Panc1 (cell line): ENCODE measurements around the gene NUP93. TPM values are rescaled to one million over a fixed set of nuclear protein-coding genes. Genes with fewer than 3 reads are reported as not detected.

Experiments used
- ATAC-seq: fragments of 200-7000 bp; cut with Tn5 transposase; 2 replicates; pipeline ENCODE4 v1.9.1; 2020; ENCODE audit warnings: mild to moderate bottlenecking, moderate library complexity
- BruUV-seq: library from RNA; stranded (reverse); fragments of 400-500 nt; replicated peaks from 2 replicates; lab custom pipeline; 2021; lab: Mats Ljungman, UMichigan
- CTCF ChIA-PET: fragments of 300-600 bp; sonication (Branson Sonifier 250); formaldehyde crosslinking; loops from one replicate; lab custom pipeline; 2022; ENCODE audit warnings: antibody characterized with exemption; lab: Charles Lee
- POLR2A ChIA-PET: fragments of 300-600 bp; sonication (Branson Sonifier 250); formaldehyde crosslinking; loops from one replicate; lab custom pipeline; 2022; ENCODE audit warnings: antibody characterized with exemption; lab: Charles Lee
- DNase-seq: peaks from one replicate; pipeline ENCODE4 v3.0.0-alpha.2; 2010; ENCODE audit warnings: low read depth, low spot score
- H3K27ac ChIP-seq: 2 replicates; pipeline ENCODE4 v1.5.1; 2011; ENCODE audit warnings: mild to moderate bottlenecking, low read length, inconsistent platforms
- H3K27me3 ChIP-seq: fragments of 200-500 bp; sonication (Bioruptor generic); 2 replicates; pipeline ENCODE4 v1.6.0; 2014; ENCODE audit warnings: low read length, inconsistent platforms; ENCODE audit not compliant: control insufficient read depth, insufficient read depth
- H3K36me3 ChIP-seq: fragments of 200-500 bp; sonication (Bioruptor generic); 2 replicates; pipeline ENCODE4 v1.5.1; 2014; ENCODE audit warnings: inconsistent platforms, mild to moderate bottlenecking, low read length, moderate library complexity; ENCODE audit not compliant: control insufficient read depth, insufficient read depth
- H3K4me1 ChIP-seq: 2 replicates; pipeline ENCODE4 v1.5.1; 2011; ENCODE audit warnings: inconsistent platforms, mild to moderate bottlenecking, low read length, moderate library complexity; ENCODE audit not compliant: control insufficient read depth, insufficient read depth
- H3K4me3 ChIP-seq, 2 experiments: 2 replicates each; pipeline ENCODE4 v1.5.1; 2011 to 2012; ENCODE audit warnings: low read depth in 2 of 2, low read length in 2 of 2, mild to moderate bottlenecking in 2 of 2, inconsistent platforms in 1 of 2, moderate library complexity in 1 of 2
- H3K9me3 ChIP-seq: fragments of 200-500 bp; sonication (Bioruptor generic); 2 replicates; pipeline ENCODE4 v1.5.1; 2014; ENCODE audit warnings: low read depth, mild to moderate bottlenecking, inconsistent platforms, low read length, moderate library complexity; ENCODE audit not compliant: control insufficient read depth, insufficient read depth
- CTCF ChIP-seq: fragments of 450-650 bp; IDR thresholded peaks from 2 replicates; pipeline ENCODE4 v1.5.1; 2017; ENCODE audit warnings: mild to moderate bottlenecking
- POLR2AphosphoS5 ChIP-seq: IDR thresholded peaks from 2 replicates; pipeline ENCODE4 v1.6.1; 2012; ENCODE audit warnings: mild to moderate bottlenecking, low read depth, low read length, moderate library complexity
- SIN3A ChIP-seq: IDR thresholded peaks from 2 replicates; pipeline ENCODE4 v1.6.1; 2012; ENCODE audit warnings: low read depth, mild to moderate bottlenecking, low read length, moderate library complexity, borderline replicate concordance; ENCODE audit not compliant: insufficient read depth
- TCF7L2 ChIP-seq: IDR thresholded peaks from 2 replicates; pipeline ENCODE4 v1.6.1; 2011; ENCODE audit warnings: mild to moderate bottlenecking, low read depth, low read length, inconsistent platforms
- in situ Hi-C: cut with HindIII; loops from 2 replicates; pipeline ENCODE4 v1.10.0; 2016; ENCODE audit warnings: low sequenced_read_pairs, low pct_unique_long_range_greater_than_20kb
- intact Hi-C: fragments of 100-400 bp; cut with micrococcal nuclease; formaldehyde crosslinking; loops from one replicate; pipeline ENCODE4 v1.10.0; 2022; ENCODE audit not compliant: unreplicated experiment
- total RNA-seq: library from RNA; stranded (reverse); gene quantifications from one replicate; pipeline ENCODE4 v1.2.1, GENCODE V29; 2021; ENCODE audit not compliant: unreplicated experiment
- TF ChIP-seq, protein P1 (sequence below), 2 experiments: IDR thresholded peaks; 2 replicates each; pipeline ENCODE4 v1.6.1; 2011 to 2012; ENCODE audit warnings: low read depth in 2 of 2, control low read depth in 1 of 2, low read length in 1 of 2, mild to moderate bottlenecking in 1 of 2, moderate library complexity in 1 of 2; ENCODE audit not compliant: insufficient read depth in 1 of 2

Gene NUP93
- total RNA-seq, 1 experiment from 2014 or later = 88.5 TPM

DNA sequence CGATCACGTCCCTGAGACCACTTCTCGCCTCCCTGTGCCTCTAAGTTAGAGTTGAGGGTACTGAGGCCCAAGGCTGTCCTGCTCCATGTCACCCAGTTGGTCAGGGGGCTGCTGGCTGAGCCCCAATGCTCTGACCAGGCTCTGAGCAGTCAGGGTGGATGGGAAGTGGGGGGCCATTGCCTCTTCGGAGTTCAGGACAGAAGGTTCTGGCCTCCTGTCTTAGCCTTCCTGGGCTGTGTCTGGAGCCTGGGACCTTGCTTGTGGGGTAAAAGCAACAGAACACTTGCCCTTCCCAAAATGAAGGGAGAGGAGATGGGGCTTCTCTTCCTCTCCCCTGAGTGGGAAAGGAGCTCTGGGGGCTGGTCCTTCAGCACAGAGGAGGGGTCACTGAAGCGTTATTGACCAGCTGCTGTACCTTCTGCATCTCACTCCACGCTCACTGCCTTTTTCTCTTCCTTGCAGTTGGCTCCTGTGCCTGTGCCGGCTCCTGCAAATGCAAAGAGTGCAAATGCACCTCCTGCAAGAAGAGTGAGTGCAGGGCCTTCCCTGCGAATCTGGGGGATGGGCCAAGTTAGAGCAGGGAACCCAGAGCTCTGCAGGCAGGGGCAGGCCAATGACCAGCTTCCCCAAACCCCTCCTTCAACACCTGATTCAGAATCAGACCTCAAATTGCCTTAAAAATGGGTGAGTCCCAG, 47.1 kb upstream of the NUP93 start:
- ATAC-seq = 0 out of 2 replicates have a peak, but pooled peaks have one; percentile 3
- intact Hi-C loops = no loop called here
- BruUV-seq = TSS peak; percentile 95

DNA sequence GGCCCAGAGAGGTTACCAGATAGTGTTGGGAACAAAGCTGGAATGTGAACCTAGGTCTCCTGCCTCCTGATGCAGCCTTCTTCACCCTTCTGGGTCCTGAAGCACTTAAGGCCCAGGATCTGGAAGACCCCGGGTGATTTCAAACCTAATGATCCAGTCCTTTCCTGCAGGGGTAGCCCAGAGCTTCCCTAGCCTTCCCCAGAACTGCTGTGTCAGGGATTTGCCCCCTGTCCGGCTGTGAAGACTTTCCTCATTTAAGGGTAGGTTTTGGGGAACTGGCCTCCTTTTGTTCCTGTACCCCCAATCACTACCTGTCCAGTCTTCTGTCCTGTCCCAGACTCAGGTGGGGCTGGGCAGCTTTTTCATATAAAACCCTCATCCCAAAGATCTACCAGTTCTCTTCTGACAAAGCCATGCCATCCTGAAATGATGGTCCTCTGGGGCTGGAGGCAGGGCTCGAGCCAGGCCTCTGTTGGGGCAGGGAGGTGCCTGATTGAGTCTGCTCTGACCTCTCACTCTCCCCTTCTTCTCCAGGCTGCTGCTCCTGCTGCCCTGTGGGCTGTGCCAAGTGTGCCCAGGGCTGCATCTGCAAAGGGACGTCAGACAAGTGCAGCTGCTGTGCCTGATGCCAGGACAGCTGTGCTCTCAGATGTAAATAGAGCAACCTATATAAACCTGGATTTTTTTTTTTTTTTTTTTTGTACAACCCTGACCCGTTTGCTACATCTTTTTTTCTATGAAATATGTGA, 46.3 kb upstream of the NUP93 start:
- ATAC-seq (no peak), DNase-seq (no peak)
- BruUV-seq = no TSS peak
- in situ Hi-C loops (no loop called here), intact Hi-C loops (no loop called here)
- Histone ChIP-seq H3K36me3 (no peaks in the 10 kb centered on the region), H3K4me1 (peaks cover 7% of the 10 kb centered on the region), H3K27ac (no peak overlapping the region), H3K9me3 (no peaks in the 10 kb centered on the region; the same call in 1 of the 2 replicates), H3K4me3 (peak overlapping the region in 1 of 2 experiments; percentile 14; a peak in 1 of 4 replicates), H3K27me3 (no peaks in the 10 kb centered on the region)
- CTCF ChIA-PET = interaction anchor here (1.2 kb wide), 1 partner anchor 19 kb away, joined by 5 read pairs; no protein-coding TSS in a partner anchor
- TF ChIP-seq, protein P1, sequence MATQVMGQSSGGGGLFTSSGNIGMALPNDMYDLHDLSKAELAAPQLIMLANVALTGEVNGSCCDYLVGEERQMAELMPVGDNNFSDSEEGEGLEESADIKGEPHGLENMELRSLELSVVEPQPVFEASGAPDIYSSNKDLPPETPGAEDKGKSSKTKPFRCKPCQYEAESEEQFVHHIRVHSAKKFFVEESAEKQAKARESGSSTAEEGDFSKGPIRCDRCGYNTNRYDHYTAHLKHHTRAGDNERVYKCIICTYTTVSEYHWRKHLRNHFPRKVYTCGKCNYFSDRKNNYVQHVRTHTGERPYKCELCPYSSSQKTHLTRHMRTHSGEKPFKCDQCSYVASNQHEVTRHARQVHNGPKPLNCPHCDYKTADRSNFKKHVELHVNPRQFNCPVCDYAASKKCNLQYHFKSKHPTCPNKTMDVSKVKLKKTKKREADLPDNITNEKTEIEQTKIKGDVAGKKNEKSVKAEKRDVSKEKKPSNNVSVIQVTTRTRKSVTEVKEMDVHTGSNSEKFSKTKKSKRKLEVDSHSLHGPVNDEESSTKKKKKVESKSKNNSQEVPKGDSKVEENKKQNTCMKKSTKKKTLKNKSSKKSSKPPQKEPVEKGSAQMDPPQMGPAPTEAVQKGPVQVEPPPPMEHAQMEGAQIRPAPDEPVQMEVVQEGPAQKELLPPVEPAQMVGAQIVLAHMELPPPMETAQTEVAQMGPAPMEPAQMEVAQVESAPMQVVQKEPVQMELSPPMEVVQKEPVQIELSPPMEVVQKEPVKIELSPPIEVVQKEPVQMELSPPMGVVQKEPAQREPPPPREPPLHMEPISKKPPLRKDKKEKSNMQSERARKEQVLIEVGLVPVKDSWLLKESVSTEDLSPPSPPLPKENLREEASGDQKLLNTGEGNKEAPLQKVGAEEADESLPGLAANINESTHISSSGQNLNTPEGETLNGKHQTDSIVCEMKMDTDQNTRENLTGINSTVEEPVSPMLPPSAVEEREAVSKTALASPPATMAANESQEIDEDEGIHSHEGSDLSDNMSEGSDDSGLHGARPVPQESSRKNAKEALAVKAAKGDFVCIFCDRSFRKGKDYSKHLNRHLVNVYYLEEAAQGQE (IDR thresholded peaks at IDR 0.05; ENCODE audit: insufficient read depth in 1 of 2, low read depth in 2 of 2, low read length in 1 of 2) = no peak
- TF ChIP-seq POLR2AphosphoS5 (no peak), TCF7L2 (no peak)
- POLR2A ChIA-PET = no interaction called here

More for the DNA sequence above, 47.1 kb upstream of the NUP93 start:
- Histone ChIP-seq H3K27me3 (no peaks in the 10 kb centered on the region), H3K4me1 (peaks cover 7% of the 10 kb centered on the region), H3K36me3 (no peaks in the 10 kb centered on the region), H3K9me3 (no peaks in the 10 kb centered on the region; the same call in 1 of the 2 replicates), H3K4me3 (peak overlapping the region; percentile 68 to 75), H3K27ac (peak overlapping the region; percentile 86)
- ChIA-PET POLR2A (interaction anchor here (0.5 kb wide), 1 partner anchor 156 kb away, joined by 4 read pairs; no protein-coding TSS in a partner anchor), CTCF (interaction anchor here (1.2 kb wide), 1 partner anchor 19 kb away, joined by 5 read pairs; no protein-coding TSS in a partner anchor)
- in situ Hi-C loops = no loop called here
- no peak for DNase-seq
- TF ChIP-seq CTCF = no peak
- no peak for TF ChIP-seq POLR2AphosphoS5
- no peak for TF ChIP-seq TCF7L2
- TF ChIP-seq, protein P1 (IDR thresholded peaks at IDR 0.05; ENCODE audit: insufficient read depth in 1 of 2, low read depth in 2 of 2, low read length in 1 of 2) = no peak
- TF ChIP-seq SIN3A = no peak
